Fibroblast of skin of abdomen (primary cell): ENCODE results near the gene PPM1F.
A peak's percentile ranks its signal among the peaks of the same experiment; 100 is the strongest.

ENCODE experiments used
- DNase-seq: peaks from one replicate; pipeline ENCODE4 v3.0.0-alpha.2; 2013

The PPM1F gene

DNA sequence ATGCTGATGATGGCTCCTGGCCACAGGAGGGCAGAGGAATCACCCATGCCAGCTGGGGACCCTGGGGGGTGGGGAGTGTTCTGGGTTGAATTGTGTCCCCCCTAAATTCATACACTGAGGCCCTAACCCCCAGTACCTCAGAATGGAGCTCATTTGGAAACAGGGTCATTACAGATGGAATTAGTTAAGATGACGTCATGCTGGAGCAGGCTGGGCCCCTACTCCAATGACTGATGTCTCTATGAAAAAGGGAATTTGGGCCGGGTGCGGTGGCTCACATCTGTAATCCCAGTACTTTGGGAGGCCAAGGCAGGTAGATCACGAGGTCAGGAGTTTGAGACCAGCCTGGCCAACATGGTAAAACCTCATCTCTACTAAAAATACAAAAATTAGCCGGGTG is 12.7 kb downstream of the PPM1F start:
- DNase-seq = peak; percentile 42

- no peak for DNase-seq
These were observed 13.2 kb downstream of the PPM1F start for GRCh38 chr22:21939461-21939913.

DNA sequence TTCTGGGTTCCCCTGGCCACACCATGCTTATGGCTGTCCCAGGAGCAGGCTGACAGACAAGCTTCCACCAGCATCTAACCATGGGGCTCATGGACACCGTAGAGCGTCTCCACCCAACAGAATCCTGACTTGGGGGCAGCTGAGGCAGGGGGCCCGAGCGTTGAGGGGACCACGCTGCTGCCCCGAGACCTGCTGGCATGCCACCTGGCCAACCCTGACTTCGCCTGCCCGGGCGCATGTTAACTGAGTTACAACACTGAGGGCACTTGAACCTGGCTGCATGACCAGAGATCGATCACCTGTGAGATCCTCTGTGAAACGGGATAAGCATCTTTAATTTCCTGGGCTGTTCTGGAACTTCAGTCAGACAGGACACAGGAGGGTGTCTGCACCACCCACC is 13.7 kb downstream of the PPM1F start:
- DNase-seq = no peak

- DNase-seq = peak; percentile 90
These were observed 14.4 kb downstream of the PPM1F start for GRCh38 chr22:21938071-21938822.

DNA sequence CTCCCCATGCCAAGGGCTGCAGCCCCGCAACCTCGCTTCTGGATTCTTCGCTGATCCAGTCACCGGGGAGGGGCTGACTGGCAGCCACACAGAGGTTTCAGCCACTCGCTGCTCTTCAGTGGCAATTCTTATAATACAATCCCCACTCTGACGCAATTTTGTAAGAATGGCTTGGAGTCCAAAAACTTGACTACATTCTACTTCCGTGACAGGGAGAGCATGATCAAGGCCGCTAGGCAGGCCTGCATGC is 14.9 kb downstream of the PPM1F start:
- DNase-seq = no peak

- no peak for DNase-seq
These were observed 15.4 kb downstream of the PPM1F start for GRCh38 chr22:21937041-21937820.

DNA sequence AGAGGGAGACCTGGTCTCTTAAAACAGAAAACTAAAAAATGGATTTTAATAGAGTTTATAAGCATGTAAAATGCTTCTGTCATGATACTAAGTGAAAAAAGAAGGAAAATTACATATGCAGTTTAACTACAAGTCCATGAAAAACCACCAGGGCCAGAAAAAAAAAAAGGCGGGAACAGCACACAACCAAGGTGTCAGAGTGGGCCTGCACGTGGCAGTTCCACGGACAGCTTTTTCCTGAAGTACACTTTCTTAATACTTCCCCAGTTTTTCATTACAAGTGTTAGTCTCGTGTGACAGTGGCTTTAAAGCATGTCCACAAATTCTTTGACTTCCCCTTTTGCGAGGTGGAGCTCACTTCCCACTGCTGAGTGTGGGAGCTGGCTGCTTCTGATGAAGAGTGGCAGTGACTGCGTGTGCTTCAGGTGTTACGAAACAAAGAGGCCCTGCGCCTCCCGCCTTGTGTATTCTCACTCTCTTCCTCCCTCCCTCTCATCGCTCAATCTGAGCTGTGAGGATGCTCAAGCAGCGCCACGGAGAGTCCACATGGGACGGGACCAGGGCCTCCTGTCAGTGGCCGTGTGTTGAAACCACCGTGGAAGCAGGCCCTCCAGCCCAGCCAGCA is 16.4 kb downstream of the PPM1F start:
- no peak for DNase-seq

DNA sequence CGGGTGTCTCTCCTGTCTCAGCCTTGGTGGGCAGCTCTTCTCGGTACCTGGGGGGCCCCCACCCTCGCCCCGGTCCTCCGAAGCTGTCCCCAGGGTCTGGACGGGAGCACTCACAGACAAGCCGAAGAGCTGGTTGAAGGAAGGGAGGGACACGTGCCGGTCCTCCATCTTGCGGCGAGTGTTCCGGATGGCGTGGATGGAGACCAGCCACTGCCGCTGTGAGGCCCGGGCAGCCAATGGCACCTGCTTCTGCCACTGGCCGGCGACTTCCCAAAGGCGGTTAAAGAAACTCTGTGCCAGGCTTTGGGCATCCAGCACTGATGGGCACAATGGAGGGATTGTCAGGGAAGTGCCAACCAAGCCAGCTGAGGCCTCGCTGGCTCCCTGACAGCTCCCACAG is 18.7 kb downstream of the PPM1F start:
- DNase-seq = no peak

DNA sequence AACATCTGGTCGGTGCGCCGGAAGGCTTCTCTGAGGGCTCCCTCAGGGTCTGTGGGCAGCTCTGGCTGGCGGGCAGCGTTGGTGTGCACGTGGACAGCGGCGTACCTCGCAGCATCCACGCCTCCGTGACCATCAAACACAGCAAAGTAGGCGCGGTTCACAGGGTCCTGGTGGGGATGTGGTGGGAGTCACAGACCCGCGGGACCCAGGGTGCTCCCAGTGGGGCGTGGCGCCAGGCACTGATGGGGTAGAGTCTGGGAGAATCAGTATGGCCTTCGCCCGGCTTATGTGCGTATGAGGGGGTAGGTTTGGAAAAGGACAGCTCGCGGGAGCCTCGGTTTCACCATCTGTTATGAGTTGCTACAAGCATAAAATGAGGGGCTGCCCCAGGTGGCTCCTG is 19.2 kb downstream of the PPM1F start:
- no peak for DNase-seq

DNA sequence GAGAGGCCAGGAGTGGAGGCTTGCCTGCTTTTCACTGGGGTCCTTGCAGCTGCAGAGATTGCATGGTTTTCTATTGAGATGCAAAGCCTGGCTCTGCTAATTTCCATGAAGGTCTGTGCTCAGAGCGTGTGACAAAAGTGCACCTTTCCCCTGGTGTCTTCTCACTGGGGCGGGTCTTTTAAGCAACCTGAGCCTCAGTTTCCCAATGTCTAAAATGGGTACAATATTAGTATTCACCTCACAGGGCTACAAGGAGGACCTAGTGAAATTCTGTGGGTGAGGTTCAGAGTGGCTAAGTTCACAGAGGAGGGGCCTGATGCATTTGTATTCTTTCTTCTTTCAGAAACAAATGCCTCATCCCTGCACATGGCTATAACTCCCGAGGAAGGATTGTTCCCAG is 20.3 kb downstream of the PPM1F start:
- DNase-seq = no peak

- DNase-seq = no peak
These were observed 21.6 kb downstream of the PPM1F start for GRCh38 chr22:21931056-21931455.

GRCh38 chr22:21929253-21929652 is 23.4 kb downstream of the PPM1F start:
- no peak for DNase-seq

- no peak for DNase-seq
These were observed 24.6 kb downstream of the PPM1F start for GRCh38 chr22:21928048-21928447.

GRCh38 chr22:21927174-21927823 is 25.3 kb downstream of the PPM1F start:
- DNase-seq = no peak

DNA sequence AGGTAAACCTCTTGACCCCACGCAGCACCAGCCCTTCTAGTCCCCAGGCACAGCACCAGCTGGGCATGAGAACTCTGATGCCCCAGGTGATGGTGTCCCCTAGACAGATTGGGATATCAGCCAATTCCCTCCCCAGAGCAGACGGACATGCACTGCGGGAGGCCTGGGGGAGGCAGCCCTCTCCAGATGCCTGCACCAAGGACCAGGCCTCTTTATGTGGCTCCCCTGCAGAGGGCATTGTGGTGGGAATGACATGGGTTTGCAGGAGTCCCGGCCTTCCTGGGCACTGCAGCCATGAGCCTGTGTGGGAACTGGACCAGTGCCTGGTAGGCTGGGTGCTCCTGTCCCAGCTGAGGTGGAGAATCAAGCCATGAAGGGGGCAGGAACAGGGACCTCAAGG is 25.9 kb downstream of the PPM1F start:
- DNase-seq = no peak

DNA sequence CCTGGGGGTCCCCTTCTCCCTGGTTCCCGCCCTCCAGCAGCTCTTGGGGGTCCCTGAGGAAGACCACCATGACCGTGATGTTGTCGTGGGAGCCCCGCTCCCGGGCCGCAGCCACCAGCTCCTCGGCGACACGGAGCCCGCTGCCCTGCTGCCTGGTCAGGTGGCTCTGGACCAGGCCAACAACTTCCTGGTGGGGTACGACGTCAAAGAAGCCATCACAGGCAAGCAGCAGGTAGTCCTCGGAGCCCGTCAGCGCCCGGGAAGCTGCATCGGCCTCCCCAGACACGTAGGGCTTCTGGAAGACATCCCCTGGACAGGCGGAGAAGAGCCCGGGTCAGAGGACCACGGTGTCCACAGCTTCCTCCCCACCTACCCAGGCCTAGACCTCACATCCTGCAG is 29.5 kb downstream of the PPM1F start:
- DNase-seq = no peak

- DNase-seq = no peak
These were observed 30.1 kb downstream of the PPM1F start for GRCh38 chr22:21922370-21923162.

- peak; percentile 61 for DNase-seq
These were observed 30.9 kb downstream of the PPM1F start for GRCh38 chr22:21921729-21922128.

DNA sequence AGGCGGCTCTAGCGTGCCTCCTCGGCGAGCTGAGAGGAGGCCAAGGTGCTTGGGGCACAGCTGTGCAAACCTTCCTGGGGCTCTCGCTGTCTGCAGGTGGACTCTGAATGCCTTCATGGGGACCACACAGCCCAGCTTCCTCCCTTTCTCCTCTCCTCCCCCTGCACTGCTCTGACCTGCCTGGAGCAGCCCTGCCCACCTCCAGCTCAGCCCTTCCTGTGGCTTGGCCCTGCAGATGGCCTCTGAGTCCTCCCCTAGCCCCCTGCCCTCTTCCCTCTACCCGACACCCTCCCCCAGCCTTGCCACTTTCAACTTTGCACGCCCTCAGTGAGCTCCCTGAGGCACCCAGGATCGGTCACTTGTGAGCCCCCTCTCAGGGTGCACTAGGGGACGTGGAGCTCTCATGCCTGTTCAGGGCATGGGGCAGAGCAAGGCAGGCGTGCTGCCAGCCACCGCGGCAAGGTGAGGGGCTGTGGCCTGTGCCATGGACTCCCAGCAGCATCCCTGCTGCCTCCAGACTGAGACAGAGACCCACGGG is 31.4 kb downstream of the PPM1F start:
- no peak for DNase-seq

- DNase-seq = no peak
These were observed 32.1 kb downstream of the PPM1F start for GRCh38 chr22:21920341-21921183.
